HG03045 (cell line): ENCODE measurements around the gene HEATR1.

Source experiments
- ATAC-seq: cut with Tn5 transposase; IDR thresholded peaks from one replicate; pipeline ENCODE4 v1.9.1; 2021; ENCODE audit warnings: mild to moderate bottlenecking, moderate library complexity; ENCODE audit not compliant: unreplicated experiment

HEATR1 gene

DNA sequence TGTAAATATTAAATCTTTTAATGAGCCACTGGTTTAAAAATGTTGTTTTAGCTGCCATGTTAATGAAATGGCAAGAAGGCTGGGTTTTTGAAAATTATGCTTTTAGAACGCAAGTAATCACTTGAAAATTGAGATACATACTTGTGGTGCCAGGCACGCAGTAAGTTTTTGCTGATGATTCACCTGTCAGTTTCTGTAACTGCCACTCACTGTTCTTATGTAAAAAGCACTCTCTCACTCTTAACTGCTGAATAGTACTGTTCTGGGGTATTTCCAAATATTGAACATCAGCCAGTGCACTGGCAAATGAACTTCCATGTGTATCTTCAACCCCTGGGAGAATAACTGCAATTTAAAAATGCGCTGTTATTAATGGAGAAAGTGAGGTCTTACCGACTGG lies 62.6 kb downstream of the HEATR1 start:
- no peak for ATAC-seq

DNA sequence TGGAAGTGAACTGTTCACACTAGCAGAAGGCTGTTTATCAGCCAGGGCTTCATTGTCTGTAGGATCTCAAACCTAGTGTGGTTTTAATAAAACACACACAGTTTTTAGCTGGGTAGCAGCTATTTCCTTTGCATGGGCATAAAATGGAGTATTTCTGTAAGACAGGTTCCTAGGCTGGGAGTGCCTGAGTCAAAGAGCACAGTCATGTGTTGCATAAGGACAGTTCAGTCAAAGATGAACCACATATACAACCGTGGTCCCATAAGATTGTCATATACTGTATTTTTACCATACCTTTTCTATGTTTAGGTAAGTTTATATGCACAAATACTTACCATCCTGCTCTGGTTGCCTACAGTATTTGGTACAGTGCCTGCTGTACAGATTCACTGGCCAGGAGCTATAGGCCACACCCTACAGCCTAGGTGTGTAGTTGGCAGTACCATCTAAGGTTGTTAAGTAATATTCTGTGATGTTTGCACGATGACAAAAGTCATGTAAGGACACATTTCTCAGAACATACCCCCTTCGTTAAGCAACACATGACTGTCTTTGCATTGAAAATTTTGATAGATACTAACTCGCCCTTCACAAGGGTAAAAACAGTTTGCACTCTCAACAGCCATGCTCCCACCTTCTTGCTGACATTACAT lies 63.4 kb downstream of the HEATR1 start:
- ATAC-seq, result no peak

DNA sequence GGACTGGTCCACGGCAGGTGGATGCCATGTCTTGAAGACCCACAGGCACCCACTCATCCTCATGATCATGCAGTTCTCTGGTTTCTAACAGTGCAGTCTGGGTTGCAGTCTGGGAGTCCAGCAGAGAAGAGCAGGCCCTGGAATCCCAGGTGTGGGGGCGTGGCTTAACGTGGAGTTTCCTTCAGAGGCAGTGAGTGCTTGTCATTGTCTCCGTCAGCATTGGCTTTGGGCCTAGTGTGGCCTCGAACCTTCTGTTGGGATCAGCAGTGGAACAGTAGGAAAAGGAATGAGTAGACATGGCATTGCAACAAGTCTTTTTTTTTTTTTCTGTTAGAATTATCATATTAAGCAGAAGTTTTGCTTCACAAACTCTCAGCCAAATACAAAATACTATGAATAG lies 67.8 kb downstream of the HEATR1 start:
- no peak for ATAC-seq

DNA sequence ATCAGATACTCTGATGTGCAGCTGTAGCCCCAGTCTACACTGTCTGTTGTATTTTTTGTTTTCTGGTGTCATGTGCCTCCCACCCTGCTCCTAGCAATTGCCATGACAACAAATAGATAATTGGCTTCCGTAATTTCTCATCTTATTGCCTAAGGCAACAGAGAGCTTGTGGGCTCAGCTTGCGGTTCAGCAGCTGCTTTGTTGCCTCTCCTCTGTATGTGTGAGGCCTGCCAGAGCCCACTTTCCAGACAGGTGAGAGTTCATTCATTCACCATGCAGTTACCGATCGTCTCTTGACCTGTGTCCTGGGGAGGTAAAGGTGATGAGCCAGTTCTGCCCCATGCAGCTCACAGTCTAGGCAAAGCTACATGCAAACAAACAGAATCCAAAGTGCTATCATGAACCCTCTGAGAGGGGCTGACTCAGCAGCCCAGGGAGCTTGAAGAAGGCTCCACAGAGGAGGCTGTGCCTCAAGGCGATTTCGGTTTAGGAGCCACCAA lies 68.6 kb downstream of the HEATR1 start:
- no peak for ATAC-seq

DNA sequence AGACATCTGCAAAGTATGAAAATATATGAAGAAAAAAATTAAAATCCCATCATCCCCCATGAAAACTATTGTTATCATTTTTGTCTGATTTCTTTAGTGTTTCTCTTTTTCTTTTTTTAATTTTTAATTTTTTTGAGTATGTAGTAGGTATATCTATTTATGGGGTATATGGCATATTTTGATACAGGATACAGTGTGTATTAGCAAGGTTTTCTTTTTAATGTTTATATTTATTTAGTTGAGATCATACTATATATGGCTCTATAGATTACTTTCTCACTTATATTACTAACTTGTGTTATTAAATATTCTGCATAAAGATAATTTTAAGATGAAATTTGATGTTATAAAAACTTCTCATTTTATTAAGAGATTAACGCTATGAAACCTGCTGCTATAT lies 69.1 kb downstream of the HEATR1 start:
- no peak for ATAC-seq

DNA sequence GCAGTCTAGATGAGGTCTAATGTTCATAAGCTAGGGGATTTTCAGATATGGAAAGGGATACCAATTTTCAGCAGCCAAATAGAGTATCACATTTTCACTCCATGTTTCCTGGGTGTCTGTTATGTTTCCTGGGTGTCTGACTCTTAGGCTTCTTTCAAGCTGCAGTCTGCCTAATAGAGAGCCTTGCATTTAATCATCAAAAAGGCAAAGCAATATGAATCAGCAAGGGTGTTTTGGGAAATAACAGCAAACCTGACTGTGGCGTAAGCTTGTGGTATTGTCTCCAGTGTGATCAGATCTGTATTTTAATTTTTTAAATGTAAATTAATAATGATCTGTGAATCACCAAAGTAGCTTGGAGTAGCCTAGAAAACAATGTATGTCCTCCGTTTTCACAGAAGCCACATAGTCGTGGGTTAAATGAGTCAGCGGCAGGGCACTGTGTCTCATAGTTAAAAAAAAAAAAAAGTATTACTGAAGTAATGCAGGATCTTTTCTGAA lies 70.1 kb downstream of the HEATR1 start:
- no peak for ATAC-seq

DNA sequence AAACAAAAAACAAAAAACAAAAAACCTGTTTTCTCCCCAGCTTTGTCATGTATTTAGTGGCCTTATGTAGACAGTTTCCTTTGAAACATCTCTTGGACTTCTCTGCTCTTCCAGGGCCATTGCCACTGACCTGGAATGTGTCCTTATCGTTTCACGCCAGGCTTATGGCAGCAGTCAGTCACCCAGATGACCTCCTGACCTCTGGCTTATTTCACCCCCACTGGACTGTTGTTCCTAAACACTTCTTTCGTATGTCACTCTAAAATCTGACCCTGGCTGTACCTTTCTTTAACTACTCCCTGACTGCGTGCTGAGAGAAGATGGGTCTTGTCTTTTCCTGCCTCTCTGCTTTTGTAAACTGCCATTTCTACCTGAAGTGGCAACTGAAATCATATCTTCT lies 71.5 kb downstream of the HEATR1 start:
- no peak for ATAC-seq

DNA sequence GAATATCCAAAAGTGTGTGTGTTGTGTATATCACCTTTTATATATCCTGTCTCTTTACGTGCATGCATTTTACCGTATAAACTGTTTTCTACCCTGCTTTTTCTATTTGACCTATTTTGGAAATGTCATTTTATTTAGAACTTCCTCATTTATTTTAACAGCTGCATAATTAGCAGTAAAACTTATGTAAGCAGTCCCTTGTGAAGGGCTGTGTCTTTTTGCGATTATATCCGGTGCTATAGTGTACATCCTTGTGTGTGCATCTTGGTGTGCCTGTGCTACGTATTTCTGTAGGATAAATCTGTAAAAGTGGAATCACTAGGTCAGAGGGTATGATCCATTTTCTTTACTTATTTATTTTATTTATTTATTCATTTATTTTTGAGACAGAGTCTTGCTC lies 73.4 kb downstream of the HEATR1 start:
- ATAC-seq, result no peak

DNA sequence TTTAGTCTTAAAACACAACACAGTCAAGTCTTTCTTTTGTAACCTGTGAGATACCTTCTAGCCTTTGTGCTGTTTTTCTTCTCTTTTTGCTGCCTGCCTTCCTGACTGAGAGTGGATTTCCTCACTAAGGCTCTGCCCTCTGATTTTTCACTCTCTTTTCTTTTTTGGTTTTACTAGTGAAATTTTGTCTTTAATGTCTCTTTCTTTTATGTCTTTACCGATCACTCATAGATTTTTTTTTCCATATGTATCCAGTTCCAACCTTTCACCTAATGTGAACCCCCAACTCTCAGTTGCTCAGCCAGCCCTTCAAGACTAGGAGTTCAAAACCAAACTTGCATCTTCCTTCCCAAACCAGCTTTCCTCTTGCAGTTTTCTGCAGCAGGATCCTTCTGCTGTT lies 74.0 kb downstream of the HEATR1 start:
- no peak for ATAC-seq

DNA sequence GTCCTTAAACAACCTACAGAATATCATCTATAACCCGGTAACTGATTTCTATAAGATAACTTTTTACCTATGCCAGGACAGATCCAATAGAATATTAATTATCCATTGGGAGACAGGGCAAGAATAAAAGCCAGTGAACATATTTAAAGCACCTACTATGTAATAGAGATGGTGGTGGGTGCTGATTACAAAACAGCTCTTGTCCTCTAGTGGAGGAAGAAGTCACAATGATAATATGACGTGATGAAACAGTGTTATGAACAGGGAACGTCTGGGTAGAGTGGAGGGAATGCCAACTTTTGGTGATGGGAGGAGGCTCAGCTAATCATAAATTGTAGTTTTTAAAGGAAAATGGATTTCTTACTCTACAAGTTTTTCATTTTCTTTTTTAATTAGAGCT lies 78.2 kb downstream of the HEATR1 start:
- ATAC-seq, result no peak

DNA sequence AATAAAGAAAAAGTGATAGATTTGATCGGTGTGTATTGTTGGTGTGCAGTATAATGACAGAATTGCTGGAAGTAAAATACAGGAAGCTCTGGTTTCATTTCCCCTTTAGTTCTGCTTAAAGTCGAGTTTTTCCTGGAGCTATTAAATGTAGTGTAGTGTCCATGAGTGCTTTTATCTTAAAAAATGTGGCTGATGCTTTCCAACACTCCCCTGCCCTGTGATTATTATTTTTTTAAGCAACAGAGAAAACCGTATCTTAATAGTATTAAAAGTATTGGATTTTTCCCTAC lies 79.5 kb downstream of the HEATR1 start:
- ATAC-seq, result no peak

DNA sequence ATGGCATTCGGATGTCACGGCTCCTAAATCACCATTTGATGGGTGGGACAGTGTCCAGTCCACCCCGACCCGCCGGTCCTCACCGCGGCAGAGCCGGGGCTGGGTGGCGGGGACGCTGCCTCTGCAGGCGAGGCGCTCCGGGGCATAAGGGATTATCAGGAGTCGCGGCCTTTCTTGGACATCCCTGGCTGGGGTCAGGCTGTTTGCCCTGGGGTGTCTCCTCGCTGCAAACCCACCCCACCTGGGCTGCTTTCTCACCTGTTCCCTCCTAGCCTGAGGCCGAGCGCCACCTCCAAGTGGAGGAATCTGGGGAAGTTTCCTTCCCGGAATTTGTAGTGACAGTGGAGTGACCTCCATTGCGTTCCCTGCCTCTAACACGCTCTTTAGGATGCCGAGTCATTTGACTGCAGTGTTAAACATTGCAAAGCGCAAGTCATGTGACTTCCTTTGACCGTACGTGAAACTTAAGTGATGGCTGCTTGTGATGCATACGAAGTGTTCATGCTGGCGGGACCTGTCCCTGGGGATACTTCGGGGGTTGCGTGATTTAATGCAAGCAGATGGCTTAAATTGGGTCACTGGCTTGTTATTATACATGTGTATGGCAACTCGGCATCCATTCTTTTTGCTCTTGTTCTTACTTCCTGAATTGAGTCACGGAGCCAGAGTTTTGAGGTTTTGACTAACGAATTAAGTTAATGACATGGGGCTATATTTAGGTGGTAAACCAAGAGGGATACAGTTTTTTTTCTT lies 80.0 kb downstream of the HEATR1 start:
- peak; percentile 79 for ATAC-seq

DNA sequence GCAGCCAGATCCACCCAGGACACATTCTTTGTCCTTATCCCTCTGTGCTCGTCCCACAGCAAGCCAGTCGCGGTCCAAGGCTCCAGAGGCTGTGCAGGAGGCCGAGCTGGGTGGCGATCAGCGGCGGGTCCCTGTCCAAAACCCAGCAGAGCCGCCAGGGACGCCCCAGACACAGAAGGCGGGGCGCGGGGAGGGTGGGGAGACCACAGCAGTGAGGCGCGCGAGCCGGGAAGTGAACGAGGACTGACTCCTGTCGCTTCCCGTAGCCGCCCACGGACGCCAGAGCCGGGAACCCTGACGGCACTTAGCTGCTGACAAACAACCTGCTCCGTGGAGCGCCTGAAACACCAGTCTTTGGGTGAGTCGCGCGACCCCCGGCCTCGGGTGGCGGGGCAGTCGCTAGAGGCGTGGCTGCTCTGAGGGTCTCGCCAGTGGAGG lies 80.6 kb downstream of the HEATR1 start, which contains the start of gene LGALS8:
Gene LGALS8 (plus strand): TSS at position 279 of the 438 bp plus-strand sequence. CDS start 2,089 bp downstream, outside the sequence.
- ATAC-seq, result peak; percentile 76

DNA sequence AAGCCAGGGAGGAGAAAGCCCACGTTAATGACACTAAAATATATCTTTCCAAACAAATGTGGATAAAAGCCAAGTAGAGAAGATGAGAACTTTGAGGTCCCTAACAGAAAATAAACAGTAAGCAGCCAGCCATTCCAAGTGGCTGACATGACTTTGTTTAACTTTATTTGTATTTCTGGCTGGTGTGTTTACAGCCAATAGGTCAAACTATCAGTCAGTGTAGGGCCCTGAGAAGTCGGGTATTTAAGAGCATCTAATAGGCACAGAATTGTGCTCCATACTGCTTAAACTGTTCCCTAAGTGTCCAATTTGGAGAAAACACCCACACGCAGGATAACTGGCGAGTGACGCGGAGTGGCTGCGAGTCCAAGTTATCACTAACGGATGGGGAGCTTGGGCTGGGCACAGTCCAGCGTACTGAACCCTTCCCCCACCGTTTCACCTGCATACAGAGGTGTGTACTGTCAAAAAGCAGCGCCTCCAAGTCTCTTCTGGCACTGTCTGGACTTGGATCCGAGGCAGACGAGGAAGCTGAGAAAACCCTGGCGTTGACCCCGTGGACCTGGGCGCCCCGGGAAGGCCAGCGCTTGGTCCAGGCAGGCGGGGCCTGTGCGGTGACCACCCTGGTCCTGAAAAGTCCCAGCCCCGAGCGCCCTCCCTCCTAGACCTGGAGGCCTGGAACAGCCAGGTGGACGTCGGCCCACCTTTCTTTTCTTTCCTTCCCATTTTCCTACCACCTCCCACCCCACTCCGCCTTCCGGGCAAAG lies 81.2 kb downstream of the HEATR1 start:
- peak; percentile 18 for ATAC-seq

DNA sequence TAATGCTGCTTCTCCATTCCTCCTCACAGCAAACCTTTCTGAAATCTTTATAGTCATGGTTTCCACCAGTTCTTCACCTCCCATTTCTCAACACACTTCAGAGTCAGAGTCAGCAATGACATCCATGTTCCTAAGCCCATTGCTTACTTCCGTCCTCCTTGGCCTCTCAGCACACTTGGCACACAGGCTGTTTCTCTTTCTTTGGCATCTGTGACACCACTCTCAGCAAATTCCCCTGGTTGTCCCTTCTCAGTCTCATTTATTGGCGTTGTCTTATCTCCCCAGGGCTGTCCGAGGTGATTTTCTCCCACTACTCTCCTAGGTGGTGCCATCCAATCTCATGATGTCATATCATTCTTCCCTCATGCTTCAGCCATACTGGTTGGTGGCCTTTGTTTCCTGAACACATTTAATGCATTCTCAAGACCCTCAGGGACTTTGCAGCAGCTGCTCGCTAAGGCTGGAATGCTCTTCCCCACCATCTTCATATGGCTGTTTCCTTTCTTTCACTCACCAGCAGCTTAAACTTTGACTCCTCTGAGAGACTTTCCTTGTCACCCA lies 83.8 kb downstream of the HEATR1 start:
- ATAC-seq, result no peak

DNA sequence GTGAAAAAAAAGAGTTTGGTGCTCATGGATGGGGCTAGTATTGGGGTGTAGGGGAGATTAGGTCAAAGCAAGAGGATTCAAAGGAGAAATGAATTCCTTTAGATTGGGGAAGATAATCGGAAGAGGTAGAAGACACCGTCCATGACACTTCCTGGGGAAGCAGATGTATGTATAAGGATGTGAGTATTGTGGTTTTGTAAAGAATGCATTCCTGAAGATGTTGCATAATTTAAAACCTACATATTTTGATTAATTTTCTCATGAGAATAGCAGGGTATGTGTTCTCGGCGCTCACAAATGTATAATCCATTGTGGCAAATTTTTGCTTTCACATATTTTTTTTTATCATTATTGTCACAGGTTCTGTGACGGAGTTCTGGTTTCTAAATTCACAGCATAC lies 86.0 kb downstream of the HEATR1 start:
- no peak for ATAC-seq

DNA sequence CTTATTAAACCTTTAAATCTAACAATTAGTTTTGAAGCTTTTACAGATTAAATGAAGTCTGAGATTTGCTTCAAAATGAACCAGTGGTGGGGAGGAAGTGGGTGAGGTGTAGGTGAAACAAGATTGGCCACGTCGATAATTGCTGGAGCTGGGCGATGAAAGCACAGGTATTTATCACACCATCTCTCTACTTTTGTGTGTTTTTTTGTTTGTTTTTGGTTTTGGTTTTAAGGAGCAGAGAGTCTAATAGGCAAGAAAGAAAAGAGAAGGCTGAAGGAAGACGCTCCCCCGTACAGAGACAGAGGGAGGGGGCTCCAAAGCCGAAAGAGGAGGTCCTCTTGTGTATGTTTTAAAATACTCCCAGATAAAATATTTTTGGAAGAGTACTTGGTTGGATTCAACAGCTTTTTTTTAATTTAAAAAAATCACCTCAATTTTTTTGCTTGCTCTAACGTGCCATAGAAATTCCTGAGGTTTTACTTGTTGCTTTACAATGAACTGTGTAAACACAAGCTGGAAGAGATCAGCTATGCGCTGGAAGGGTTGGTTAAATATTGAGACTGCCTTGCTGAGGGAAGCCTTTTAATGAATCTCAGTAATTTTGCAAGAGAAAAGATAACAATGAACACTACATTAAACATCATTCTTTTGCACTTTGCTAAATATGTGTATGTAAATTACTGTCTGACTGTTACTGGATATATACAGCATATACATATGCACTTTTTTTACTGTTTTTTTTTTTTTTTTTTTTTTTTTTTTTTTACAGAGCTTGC lies 87.2 kb downstream of the HEATR1 start:
- no peak for ATAC-seq

DNA sequence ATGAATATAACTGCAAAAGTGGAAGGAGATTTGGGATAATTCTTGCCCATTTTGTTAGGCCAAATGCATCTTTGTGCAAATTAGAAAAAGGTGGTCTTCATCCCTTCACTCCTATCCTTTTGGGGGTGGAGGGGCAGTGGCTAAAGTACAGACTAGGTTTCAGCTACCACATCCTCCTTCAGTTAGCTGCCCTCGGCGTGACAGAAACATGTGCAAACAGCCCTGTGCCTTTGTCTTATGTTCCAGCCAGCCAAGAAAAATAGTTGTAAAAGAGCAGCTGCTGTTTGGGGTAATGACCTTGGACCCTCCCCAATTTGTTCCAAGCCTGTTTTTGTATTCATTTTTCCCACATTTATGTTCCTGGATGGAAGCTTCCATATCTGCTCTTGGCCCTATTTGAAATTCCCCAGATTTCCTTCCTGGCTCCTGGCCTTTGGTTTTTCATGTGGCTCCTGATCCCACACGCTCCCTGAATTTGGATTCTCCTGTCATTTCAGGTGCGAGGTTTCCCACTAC lies 88.8 kb downstream of the HEATR1 start:
- no peak for ATAC-seq

DNA sequence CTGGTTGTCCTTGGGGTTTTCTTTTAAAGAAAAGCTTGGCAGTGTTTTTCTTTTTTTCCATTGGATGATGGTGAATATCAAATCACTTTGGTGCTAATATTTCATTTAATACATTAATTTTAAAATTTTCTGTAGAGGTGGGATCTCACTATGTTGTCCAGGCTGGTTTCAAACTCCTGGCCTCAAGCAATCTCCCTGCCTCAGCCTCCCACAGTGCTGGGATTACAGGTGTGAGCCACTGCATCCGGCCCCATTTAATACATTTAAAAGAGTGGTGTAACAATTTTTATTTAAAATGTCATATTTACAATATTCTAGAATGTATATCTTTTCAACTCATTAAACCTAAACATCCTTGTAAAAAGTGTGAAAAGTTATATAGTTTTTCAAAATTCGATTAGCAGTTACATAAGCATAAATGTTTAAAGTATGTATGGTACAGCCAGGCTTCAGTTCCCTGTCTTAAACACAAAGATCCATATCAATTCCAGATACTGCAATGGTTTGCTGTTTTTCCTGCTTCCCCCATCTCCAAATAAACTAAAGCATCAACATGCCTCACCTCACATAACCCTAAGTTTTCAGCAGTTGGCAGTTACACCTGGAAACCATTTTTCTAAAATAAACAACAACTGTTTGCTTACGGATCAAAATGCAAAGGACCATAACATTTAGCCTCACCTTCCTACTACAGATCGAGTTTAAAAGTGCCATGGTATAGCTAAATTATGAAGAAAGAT lies 89.4 kb downstream of the HEATR1 start:
- ATAC-seq, result no peak
